GM18870 (cell line): ENCODE data around the gene ANKRD11.
A peak's percentile ranks its signal among the peaks of the same experiment; 100 is the strongest.

Experiments used
- ATAC-seq: cut with Tn5 transposase; IDR thresholded peaks from one replicate; pipeline ENCODE4 v1.9.1; 2021; ENCODE audit warnings: moderate library complexity; ENCODE audit not compliant: unreplicated experiment

Gene ANKRD11

DNA sequence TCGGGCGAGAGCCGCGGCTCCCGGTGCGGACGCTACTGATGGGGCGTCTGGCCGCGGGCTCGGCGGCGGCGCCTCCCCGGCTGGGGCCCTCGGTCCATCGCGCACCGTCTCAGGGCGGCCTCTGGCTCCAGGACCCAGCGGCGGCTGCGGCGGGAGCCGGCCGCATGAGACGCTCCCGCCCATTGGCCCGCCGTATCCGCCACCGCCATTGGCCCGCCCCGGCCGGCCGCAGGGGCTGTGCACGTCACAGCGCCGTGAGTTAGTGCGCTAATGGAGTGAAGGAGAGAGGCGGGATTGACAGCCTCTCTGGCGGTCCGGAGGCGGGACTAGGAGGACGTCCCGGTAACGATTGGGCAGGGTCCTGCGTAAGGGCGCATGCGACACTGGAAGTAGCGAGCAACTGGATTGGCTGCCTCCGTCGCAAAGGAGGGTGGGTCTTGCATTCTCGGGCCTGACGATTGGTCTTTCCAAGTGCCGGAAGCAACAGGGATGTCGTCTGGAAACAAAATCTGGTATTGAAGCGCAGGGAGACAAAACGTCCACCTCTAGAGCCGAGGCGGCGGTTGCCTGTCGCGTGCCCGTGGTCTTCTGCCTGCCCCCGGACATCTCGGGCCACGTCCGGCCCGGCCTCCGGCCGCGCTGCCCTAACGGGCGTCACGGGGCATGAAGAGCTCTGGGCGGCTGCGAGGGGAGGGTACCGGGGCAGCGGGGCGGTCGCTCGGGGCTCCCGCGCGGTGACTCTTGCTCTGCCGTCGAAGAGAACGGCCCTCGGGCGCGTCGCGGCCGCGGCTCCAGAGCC lies at the start of gene ANKRD11:
Gene ANKRD11 (minus strand): TSS at position 123 of the 799 bp plus-strand sequence. CDS start 173,542 bp downstream, outside the sequence.
- peak; percentile 85 for ATAC-seq

DNA sequence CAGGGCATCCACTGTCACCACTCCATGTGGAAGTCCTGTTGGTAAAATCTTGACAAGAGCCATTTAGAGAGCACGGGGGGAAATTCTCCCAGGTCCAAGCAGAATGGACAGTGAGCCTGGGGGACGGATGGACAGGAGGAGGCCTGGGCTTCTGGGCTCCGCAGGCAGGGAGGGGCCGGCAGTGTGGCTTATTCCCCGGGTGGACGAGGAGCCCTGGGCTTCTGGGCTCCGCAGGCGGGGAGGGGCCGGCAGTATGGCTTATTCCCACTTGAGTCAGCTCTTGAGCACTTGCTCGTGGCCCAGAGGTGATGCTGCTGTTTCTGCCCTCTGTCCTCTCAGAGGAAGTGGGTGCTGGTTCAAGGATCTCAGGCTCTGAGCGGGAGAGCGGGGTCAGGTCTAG lies 47.9 kb upstream of the ANKRD11 start:
- no peak for ATAC-seq

DNA sequence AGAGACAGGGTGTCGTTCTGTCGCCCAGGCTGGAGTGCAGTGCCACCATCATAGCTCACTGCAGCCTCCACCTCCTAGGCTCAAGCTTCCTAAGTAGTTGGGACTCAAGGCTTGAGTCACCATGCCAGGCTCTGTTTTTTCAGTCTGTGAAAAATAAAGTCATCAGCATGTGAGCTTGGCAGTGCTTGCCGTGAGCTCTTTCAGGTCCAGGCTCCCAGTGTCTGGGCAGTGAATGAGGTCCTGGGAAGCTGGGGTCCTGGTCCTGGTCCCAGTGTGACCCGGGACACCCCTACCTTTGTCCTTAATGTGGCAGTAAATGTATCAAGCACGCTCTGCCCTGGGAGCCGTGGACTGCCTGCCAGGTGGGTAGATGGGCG lies 47.2 kb upstream of the ANKRD11 start:
- no peak for ATAC-seq

DNA sequence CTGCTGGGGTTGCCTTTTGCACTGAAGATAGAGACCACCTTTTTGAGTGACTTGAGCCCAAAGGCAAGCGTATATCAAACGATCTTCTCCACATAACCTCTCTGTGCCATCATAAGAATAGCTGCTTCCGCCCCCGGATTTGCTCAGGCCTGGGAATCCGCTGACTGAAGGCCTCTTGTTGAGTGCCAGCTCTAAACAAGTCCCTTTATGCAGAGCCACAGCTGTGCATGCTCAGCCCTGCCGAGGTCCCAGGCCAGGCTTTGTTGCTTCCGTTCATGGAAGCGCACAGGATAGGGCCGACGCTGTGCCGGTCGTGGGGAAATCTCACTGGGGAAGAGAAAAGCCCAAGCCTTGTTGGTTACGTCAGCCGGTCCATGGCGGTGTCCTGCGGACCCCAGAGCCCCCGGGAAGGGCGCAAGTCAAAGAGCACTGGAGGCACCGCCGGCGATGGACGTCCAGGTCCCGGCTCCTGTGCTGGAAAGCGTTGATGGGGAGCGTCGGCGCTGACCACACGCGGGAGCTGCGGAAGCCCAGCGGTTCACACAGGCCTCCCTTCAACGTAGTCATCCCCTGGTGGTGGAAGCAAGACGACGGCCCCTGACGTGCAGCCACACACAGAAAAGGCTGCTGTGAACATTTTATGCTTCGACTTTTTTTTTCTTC lies 46.7 kb upstream of the ANKRD11 start:
- ATAC-seq = no peak

- ATAC-seq = no peak
Measured at GRCh38 chr16:89536371-89536770, 46.0 kb upstream of the ANKRD11 start.

DNA sequence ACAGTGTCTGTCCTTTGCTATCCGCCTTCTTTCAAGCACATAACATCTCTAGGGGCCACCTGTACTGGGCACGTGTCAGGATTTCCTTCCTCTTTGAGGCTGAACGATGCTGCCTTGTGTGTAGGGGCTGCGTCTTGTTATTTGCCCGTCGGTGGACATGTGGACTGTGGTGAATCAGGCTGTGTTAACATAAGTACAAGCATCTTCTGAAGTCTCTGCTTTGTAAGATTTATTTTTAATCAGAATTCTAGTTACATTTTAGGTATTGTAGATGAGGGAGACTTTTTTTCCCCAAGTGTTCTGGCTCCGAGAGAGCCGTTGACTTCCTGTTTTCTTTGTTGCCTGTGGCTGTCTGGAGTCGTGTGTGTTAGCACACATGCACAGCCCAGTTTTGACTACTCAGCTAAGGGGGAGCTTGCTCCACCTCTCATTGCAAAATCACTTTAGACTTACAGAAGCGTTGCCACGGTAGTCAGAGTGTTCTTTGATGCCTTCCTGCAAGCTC lies 43.9 kb upstream of the ANKRD11 start:
- no peak for ATAC-seq

GRCh38 chr16:89531821-89532526 lies 41.6 kb upstream of the ANKRD11 start:
- ATAC-seq = no peak

DNA sequence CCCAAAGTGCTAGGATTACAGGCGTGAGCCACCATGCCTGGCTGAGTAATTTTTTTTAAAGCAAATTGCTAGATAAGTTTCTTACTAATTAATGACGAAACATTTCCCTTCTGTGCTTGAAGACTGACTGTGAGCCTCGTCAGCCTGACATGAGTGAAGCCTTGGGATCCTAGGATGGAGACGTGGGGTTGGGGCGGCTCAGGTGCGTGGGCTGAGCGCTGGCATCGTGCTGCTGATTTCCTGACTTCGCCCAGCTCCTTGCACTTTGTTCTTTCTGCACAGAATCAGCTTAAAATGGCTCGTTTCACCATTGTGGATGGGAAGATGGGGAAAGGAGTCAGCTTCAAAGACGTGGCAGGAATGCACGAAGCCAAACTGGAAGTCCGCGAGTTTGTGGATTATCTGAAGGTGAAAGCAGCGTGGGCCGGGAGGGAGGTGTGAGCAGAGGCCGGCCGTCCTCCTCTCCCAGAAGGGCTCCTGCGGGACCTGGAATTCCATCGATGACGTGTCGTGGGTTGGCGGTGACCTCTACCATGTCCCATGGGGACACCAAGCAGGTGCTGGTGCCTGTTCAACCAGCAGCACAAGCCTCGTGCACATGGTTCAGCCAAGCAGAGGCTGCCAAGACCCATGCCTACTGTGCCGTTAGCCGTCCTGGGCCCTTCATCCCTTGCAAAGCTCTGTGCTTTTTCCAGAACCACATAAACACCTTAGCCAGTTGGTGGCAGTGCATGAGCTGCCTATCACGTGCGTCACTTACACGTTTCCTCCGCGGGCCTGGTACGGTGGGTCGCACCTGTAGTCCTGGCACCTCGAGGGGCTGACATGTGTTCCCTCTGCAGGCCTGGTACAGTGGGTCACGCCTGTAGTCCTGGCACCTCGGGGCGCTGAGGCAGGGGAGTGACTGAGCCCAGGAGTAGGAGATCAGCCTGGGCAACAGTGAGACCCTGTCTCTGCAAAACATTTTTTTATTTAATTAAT lies 40.3 kb upstream of the ANKRD11 start:
- no peak for ATAC-seq

DNA sequence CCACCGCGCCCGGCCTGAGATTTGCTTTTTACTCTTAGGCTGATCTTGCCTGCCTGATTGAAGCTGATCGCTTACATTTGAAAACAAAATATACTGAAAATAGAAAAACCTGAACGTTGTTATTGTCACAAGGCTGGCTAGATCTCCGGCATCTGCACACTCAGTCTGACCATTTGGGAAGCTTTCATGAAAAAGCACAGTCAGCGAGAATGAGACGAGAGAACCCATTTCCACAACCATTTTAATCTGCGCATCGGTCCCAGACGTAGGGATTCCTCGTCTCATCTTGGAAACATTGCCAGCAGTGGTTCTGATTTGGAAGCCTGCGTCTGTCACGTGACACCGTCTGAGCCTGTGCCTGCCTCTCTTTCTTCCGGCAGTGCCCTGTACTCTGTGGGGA lies 38.7 kb upstream of the ANKRD11 start:
- no peak for ATAC-seq

- no peak for ATAC-seq
Measured at GRCh38 chr16:89525146-89525913, 35.0 kb upstream of the ANKRD11 start.

DNA sequence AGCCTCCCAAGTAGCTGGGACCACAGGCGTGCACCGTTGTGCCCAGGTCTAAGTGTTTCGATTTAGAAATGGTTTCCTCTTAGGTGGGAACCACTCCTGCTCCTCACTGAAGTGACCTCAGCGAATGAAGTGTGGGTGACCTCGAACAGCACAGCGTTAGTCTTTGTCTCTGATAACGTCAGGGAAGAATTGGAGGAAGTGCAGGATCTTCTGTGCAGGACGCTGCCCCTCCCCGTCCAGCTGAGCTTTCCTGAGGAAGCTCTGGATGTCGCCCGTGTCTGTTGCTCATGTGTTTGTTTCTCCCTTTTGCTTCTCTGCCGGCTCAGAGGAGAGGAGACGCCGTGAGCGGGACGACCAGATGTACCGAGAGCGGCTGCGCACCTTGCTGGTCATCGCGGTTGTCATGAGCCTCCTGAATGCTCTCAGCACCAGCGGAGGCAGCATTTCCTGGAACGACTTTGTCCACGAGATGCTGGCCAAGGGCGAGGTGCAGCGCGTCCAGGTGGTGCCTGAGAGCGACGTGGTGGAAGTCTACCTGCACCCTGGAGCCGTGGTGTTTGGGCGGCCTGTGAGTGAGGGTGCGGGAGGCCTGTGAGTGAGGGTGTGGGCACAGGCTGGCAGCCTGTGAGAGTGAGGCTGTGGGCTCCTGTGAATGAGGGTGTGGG lies 33.5 kb upstream of the ANKRD11 start:
- ATAC-seq = no peak

DNA sequence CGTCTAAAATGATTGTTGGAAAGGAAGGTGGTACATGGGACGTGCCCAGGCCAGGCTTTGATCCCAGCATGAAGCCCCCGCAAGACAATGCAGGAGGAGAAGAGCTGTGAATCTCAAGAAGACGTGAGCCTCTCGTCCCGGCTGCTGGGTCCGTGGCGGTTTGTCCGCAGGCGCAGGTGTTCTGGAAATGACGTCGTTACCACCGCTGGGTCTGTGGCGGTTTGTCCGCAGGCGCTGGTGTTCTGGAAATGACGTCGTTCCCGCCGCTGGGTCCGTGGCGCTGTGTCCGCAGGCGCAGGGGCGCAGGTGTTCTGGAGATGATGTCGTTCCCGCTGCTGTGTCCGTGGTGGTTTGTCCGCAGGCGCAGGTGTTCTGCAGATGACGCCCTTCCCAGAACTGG lies 31.9 kb upstream of the ANKRD11 start:
- ATAC-seq = no peak

DNA sequence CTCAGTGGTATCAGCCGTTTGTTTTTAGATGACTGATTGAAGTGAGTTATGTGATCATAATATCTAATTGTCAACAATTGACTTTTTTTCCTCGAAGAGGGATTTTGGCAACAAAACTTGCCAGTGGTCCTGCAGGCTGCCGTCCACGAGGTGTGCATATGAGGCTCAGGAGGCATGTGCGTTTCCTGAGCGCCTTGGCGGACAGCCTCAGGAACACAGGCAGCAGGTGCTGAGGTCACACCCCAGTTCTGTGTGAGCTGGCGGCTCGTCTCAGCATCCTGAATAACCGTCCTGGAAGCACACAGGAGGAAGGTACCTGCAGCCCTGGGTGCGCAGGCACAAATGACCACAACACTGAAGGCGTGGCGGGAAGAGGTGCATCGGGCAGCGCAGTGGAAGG lies 29.5 kb upstream of the ANKRD11 start:
- ATAC-seq = no peak

GRCh38 chr16:89517128-89517527 lies 26.8 kb upstream of the ANKRD11 start:
- no peak for ATAC-seq

- no peak for ATAC-seq
Measured at GRCh38 chr16:89512453-89512852, 22.1 kb upstream of the ANKRD11 start.

DNA sequence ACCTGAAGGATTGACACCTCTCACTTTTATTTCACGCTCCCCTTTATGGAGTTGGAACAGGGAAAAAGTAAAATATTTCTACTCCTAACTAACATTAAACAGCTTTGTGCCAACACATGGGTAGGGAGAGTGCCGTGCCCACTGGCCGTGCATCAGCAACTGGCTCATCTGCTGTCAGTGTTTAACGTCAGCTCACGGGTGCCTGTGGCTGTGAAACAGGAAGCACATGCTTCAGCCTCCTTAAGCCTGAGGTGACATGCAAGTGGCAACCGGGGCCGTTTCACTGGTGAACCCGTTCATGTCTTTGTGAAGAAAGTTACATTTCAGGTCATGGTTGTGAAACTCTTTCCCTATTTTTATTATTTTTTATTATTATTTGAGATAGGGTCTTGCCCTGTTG lies 21.0 kb upstream of the ANKRD11 start:
- no peak for ATAC-seq

DNA sequence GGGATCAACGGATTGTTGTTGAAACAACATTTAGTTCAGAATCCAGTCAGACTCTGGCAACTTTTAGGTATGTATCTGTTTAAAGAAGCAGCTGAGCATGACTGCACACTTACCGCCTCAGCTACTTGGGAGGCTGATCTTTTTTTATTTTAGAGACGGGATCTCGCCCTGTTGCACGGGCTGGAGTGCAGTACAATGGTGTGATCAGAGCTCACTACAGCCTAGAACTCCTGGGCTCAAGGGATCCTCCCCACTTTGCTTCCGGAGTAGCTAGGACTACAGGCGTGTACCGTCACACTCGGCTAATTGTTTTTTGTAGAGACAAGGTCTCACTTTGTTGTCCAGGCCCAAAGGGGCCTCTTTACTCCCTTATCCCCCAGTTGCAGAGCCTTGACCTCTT lies 20.2 kb upstream of the ANKRD11 start:
- ATAC-seq = no peak

GRCh38 chr16:89507834-89508590 lies 17.7 kb upstream of the ANKRD11 start, which contains the start of gene SPG7:
Gene SPG7 (plus strand): TSS chr16:89508403. CDS start chr16:89508418, 15 bp downstream.
- peak; percentile 42 for ATAC-seq
